Measurements from ENCODE around the gene RBM23.
"Not testable (repeated sequence)": the region's sequence is repeated elsewhere in the genome, so short reads cannot be mapped to it uniquely, and the experiment has no call there.

Gene RBM23

GRCh38 chr14:22918804-22919600 is at the start of gene RBM23:
RBM23 (minus strand) TSS chr14:22919149.
- DNase-seq = peak; percentile 99

GRCh38 chr14:22966783-22967269 is 47.9 kb upstream of the RBM23 start:
- DNase-seq = no peak

DNA sequence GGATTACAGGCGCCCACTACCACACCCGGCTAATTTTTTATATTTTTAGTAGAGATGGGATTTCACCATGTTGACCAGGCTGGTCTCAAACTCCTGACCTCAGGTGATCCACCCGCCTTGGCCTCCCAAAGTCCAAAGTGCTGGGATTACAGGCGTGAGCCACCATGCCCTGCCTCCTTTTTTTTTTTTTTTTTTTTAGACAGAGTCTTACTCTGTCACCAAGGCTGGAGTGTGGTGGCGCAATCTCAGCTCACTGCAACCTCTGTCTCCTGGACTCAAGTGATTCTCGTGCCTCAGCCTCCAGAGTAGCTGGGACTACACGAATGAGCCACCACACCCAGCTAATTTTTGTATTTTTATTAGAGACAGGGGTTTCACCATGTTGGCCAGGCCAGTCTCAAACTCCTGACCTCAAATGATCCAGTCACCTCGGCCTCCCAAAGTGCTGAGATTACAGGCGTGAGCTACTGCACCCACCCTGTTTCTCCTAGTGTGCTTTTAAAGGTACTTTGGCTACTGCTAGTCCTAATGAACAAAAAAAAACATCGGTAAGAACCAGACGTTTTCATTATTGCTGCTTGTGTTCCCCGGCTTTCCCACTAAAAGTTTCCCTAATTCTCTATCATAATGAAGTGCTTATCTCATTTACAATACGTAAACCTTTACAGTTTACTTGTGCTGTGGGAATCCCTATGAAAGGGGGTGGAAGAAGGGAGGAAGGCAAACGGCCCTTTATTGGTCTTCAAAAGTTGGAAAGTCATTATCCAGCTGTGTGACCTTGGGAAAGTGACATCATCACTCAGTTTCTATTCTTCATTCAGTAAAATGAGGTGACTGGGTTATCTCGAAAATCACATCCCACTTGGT is 47.2 kb upstream of the RBM23 start:
- DNase-seq = not testable (repeated sequence)

DNA sequence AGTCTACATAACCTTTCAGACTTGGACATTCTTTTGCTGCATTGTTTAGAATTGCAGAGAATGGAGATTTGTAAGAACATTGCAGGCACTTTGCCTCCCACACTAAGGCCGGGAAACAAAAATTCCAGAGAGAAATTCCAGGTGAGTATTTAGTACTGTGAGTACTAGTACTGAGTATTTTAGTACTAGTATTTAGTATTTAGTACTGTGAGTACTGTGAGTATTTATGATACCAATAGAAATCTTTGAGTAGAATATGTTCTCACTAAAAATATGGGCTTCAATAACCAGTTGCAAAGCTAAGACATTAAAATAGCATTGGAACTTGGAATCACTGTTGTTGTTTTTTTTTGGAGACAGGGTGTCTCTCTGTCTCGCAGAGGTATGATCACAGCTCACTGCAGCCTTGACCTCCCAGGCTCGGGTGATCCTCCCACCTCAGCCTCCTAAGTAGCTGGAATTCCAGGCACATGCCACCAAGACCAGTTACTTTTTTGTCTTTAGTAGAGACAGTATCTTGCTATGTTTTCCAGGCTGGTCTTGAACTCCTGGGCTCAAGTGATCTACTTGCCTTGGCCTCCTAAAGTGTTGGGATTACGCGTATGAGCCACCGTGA is 43.2 kb upstream of the RBM23 start:
- no peak for DNase-seq

- DNase-seq = no peak
Observed at GRCh38 chr14:22955702-22956569, 37.0 kb upstream of the RBM23 start.

- DNase-seq = no peak
Observed at GRCh38 chr14:22952418-22952817, 33.5 kb upstream of the RBM23 start.

- not testable (repeated sequence) for DNase-seq
Observed at GRCh38 chr14:22951795-22952194, 32.8 kb upstream of the RBM23 start.

- no peak for DNase-seq
Observed at GRCh38 chr14:22945642-22946041, 26.7 kb upstream of the RBM23 start.

GRCh38 chr14:22939684-22940083 is 20.7 kb upstream of the RBM23 start:
- no peak for DNase-seq

- no peak for DNase-seq
Observed at GRCh38 chr14:22935156-22935555, 16.2 kb upstream of the RBM23 start.

DNA sequence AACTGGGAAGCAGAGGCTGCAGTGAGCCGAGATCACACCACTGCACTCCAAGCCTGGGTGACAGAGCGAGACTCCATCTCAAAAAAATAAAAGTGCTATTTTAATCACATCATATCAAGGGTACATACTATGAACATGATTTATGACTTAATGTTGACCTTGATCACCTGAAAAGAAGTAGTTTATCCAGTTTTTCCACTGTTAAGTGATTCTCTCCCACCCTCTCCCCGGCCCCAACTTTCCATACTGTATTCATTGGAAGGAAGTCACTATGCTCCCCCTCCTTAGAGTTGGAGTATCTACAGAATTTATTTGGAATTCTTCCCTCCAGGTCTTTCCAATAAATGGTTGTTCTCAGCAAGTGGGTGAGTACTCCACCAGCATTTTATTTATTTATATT is 13.2 kb upstream of the RBM23 start:
- no peak for DNase-seq

DNA sequence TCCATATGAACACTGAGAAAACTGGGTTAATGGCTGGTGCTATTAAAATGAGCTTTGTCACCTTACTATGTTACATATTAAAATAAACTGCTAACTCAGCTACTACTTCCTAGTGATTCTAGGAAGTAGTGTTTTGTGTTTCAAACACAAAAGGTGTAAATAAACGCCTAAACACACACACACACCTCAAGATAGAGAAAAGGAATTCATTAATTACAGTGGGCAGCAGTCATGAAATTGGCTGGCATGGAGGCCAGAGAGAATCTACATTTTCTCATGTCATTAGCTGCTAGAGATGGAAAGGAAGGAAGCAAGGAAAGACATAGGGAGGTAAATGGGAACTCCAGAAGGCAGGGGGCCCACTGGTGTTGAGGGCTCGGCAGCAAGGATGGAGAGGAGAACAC is 11.0 kb upstream of the RBM23 start:
- DNase-seq = no peak

GRCh38 chr14:22929104-22929960 is 10.4 kb upstream of the RBM23 start, which contains the start of gene PRMT5:
PRMT5 (minus strand) TSS chr14:22929376; CDS start chr14:22929361, 15 bp downstream.
- peak; percentile 99 for DNase-seq

GRCh38 chr14:22928237-22929103 is 9.5 kb upstream of the RBM23 start:
- DNase-seq = peak; percentile 20

GRCh38 chr14:22926316-22926715 is 7.4 kb upstream of the RBM23 start:
- DNase-seq = no peak

- DNase-seq = no peak
Observed at GRCh38 chr14:22925513-22925912, 6.6 kb upstream of the RBM23 start.

DNA sequence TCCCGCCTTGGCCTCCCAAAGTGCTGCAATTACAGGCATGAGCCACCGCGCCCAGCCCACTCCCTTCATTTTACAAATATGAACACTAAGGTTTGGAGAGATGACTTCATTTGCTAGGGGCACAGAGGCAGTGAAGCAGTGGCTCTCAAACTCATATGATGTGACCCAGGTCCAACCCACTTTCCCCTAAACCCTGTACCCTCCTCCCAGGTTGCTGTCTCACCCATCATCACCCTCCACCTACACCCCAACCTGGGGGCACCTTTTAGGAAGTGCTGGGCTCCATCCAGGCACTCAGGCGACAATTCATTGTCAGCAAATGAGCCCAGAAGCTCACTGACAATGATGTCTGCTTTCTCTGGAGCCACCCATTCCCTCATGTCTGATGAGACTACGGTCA is 4.8 kb upstream of the RBM23 start:
- DNase-seq = no peak

DNA sequence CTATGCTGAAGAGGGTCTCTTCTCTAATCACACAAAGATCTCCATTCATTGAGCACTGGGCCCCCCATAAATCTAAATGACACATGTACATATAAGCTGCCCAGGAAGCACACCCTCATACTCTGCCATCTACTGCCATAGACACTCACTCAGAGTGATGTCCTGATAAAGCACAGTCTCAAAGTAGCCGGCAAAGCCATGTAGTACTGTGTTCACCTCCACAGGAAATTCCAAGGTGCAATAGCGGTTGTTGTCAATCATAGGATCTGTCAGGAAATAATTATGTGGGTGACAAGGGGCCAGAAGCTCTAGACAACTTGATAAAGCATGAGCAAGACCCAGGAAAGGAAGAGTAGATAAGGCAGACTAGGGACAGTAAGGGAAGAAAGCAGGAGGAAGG is 3.3 kb upstream of the RBM23 start:
- DNase-seq = no peak

GRCh38 chr14:22920697-22921096 is 1.7 kb upstream of the RBM23 start:
- no peak for DNase-seq

GRCh38 chr14:22919601-22919921 is 612 bp upstream of the RBM23 start:
- no peak for DNase-seq
